ENCODE measurements around the gene PPHLN1.

The PPHLN1 gene

GRCh38 chr12:42421844-42422779, 96.1 kb downstream of the PPHLN1 start:
- H3K4me3 ChIP-seq (ENCODE audit: low read depth, low read length) = no peak overlapping the region
- no peak for TF ChIP-seq CTCF (IDR thresholded peaks at IDR 0.05; ENCODE audit: borderline replicate concordance, insufficient read depth, low read depth, low read length)

- no peak for TF ChIP-seq CTCF (IDR thresholded peaks at IDR 0.05; ENCODE audit: borderline replicate concordance, insufficient read depth, low read depth, low read length)
These were observed 96.8 kb downstream of the PPHLN1 start for GRCh38 chr12:42422785-42423184.

GRCh38 chr12:42426746-42427145, 100.8 kb downstream of the PPHLN1 start:
- H3K4me3 ChIP-seq (ENCODE audit: low read depth, low read length) = no peak overlapping the region
- no peak for TF ChIP-seq CTCF (IDR thresholded peaks at IDR 0.05; ENCODE audit: borderline replicate concordance, insufficient read depth, low read depth, low read length)

More at GRCh38 chr12:42422785-42423184, 96.8 kb downstream of the PPHLN1 start:
- no peak overlapping the region for H3K4me3 ChIP-seq (ENCODE audit: low read depth, low read length)

- no peak overlapping the region for H3K4me3 ChIP-seq (ENCODE audit: low read depth, low read length)
- TF ChIP-seq CTCF (IDR thresholded peaks at IDR 0.05; ENCODE audit: borderline replicate concordance, insufficient read depth, low read depth, low read length) = no peak
These were observed 102.9 kb downstream of the PPHLN1 start for GRCh38 chr12:42428850-42429249.

GRCh38 chr12:42432517-42433140, 106.7 kb downstream of the PPHLN1 start:
- TF ChIP-seq CTCF (IDR thresholded peaks at IDR 0.05; ENCODE audit: borderline replicate concordance, insufficient read depth, low read depth, low read length) = no peak
- no peak overlapping the region for H3K4me3 ChIP-seq (ENCODE audit: low read depth, low read length)

GRCh38 chr12:42440608-42441007, 114.6 kb downstream of the PPHLN1 start:
- no peak overlapping the region for H3K4me3 ChIP-seq (ENCODE audit: low read depth, low read length)
- no peak for TF ChIP-seq CTCF (IDR thresholded peaks at IDR 0.05; ENCODE audit: borderline replicate concordance, insufficient read depth, low read depth, low read length)

Measured in GM12875 (cell line).